Glutamatergic neuron (in vitro differentiated cells): ENCODE measurements around the gene DPYSL3. TPM values are rescaled to one million over a fixed set of nuclear protein-coding genes. Genes with fewer than 3 reads are reported as not detected.

ENCODE experiments used
- DNase-seq: peaks from one replicate; pipeline ENCODE4 v3.0.0; 2022
- H3K27ac Mint-ChIP-seq: one replicate; pipeline ENCODE4 v1.8.0; 2020; ENCODE audit warnings: mild to moderate bottlenecking, mixed read lengths, inconsistent platforms; ENCODE audit not compliant: unreplicated experiment
- H3K27me3 Mint-ChIP-seq: one replicate; pipeline ENCODE4 v1.8.0; 2020; ENCODE audit warnings: mild to moderate bottlenecking, moderate library complexity, mixed read lengths, inconsistent platforms; ENCODE audit not compliant: unreplicated experiment
- H3K36me3 Mint-ChIP-seq: one replicate; pipeline ENCODE4 v1.8.0; 2020; ENCODE audit warnings: mild to moderate bottlenecking, mixed read lengths, inconsistent platforms; ENCODE audit not compliant: unreplicated experiment
- H3K4me1 Mint-ChIP-seq: one replicate; pipeline ENCODE4 v1.8.0; 2020; ENCODE audit warnings: mild to moderate bottlenecking, low read depth, mixed read lengths, inconsistent platforms; ENCODE audit not compliant: unreplicated experiment
- H3K4me3 Mint-ChIP-seq: one replicate; pipeline ENCODE4 v1.8.0; 2020; ENCODE audit warnings: mild to moderate bottlenecking, mixed read lengths, inconsistent platforms; ENCODE audit not compliant: unreplicated experiment
- H3K9me3 Mint-ChIP-seq: one replicate; pipeline ENCODE4 v1.8.0; 2020; ENCODE audit warnings: mild to moderate bottlenecking, moderate library complexity, mixed read lengths, inconsistent platforms; ENCODE audit not compliant: unreplicated experiment
- total RNA-seq: library from RNA; stranded (reverse); fragmentation: NEBNext Ultra II Directional; extraction: Animal tissue kit (Norgen Biotek cat#: 25700); gene quantifications from one replicate; pipeline ENCODE4 v1.2.1, GENCODE V29; 2021; ENCODE audit not compliant: unreplicated experiment
- TF ChIP-seq, protein P1 (sequence below): fragments of 200-600 bp; sonication (generic); IDR thresholded peaks from one replicate; pipeline ENCODE4 v1.5.0; 2021; ENCODE audit not compliant: partially characterized antibody, unreplicated experiment

Gene DPYSL3
- total RNA-seq, 1 donor from 2014 or later: 571 TPM

- TF ChIP-seq, protein P1, sequence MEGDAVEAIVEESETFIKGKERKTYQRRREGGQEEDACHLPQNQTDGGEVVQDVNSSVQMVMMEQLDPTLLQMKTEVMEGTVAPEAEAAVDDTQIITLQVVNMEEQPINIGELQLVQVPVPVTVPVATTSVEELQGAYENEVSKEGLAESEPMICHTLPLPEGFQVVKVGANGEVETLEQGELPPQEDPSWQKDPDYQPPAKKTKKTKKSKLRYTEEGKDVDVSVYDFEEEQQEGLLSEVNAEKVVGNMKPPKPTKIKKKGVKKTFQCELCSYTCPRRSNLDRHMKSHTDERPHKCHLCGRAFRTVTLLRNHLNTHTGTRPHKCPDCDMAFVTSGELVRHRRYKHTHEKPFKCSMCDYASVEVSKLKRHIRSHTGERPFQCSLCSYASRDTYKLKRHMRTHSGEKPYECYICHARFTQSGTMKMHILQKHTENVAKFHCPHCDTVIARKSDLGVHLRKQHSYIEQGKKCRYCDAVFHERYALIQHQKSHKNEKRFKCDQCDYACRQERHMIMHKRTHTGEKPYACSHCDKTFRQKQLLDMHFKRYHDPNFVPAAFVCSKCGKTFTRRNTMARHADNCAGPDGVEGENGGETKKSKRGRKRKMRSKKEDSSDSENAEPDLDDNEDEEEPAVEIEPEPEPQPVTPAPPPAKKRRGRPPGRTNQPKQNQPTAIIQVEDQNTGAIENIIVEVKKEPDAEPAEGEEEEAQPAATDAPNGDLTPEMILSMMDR: no peak
- Mint-ChIP-seq H3K4me1 (peaks cover 19% of the 10 kb centered on the region), H3K9me3 (peaks cover 1% of the 10 kb centered on the region), H3K36me3 (peaks cover 20% of the 10 kb centered on the region), H3K27ac (no peak overlapping the region), H3K4me3 (no peak overlapping the region), H3K27me3 (peaks cover 5% of the 10 kb centered on the region)
- no peak for DNase-seq
Observed at GRCh38 chr5:147407094-147407681, 102.7 kb downstream of the DPYSL3 start.

DNA sequence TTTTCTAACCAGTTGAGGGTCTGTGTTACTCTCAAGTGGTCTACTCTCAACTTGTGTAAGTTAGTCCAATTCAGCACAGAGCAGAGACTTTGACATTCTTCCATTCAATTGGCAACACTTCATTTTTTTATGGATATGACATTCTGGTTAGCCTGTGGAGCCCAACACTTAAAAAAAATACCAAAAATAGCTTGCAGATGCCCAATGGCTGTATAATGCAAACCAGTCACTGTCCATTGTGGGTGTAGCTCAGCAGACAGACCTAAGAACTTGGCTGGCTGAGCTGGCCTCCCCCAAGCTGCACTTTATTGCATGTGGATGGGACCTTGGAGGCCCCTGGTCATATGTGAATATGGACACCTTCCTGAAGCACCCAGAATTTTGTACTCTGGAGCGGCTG, 103.2 kb downstream of the DPYSL3 start:
- no peak for DNase-seq
- H3K9me3 Mint-ChIP-seq: peaks cover 1% of the 10 kb centered on the region
- no peak overlapping the region for H3K4me3 Mint-ChIP-seq
- H3K27me3 Mint-ChIP-seq: peaks cover 5% of the 10 kb centered on the region
- no peak overlapping the region for H3K27ac Mint-ChIP-seq
- H3K4me1 Mint-ChIP-seq: peaks cover 14% of the 10 kb centered on the region
- peaks cover 20% of the 10 kb centered on the region for H3K36me3 Mint-ChIP-seq
- TF ChIP-seq, protein P1: no peak

DNA sequence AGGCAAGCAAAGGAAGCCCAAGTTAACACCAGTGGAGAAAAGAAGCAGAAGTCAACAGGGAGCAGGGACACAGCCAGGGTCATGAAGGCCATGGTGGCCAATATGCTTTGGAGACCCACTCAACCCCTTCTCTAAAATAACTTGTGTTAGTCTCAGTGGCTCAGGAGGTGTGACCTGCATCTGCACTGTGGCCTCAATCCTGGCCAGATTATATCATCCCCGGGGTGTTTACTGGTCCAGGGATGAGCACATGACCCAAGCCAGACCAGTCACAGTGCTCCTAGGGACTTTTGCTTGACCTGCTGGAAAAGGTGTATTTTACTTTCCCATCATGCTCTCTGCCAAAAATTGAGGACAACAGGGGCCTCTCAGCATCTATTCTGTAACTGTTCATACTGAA, 105.2 kb downstream of the DPYSL3 start:
- peaks cover 20% of the 10 kb centered on the region for H3K36me3 Mint-ChIP-seq
- H3K27ac Mint-ChIP-seq: no peak overlapping the region

GRCh38 chr5:147403651-147404640, 105.9 kb downstream of the DPYSL3 start:
- H3K4me3 Mint-ChIP-seq: no peak overlapping the region
- H3K27me3 Mint-ChIP-seq: peaks cover 4% of the 10 kb centered on the region
- TF ChIP-seq, protein P1: no peak
- H3K9me3 Mint-ChIP-seq: peaks cover 1% of the 10 kb centered on the region
- peaks cover 1% of the 10 kb centered on the region for H3K4me1 Mint-ChIP-seq
- DNase-seq: no peak
- peaks cover 20% of the 10 kb centered on the region for H3K36me3 Mint-ChIP-seq
- no peak overlapping the region for H3K27ac Mint-ChIP-seq

More for the DNA sequence above, 105.2 kb downstream of the DPYSL3 start:
- H3K9me3 Mint-ChIP-seq: peaks cover 1% of the 10 kb centered on the region
- no peak overlapping the region for H3K4me3 Mint-ChIP-seq
- peaks cover 4% of the 10 kb centered on the region for H3K27me3 Mint-ChIP-seq
- peaks cover 1% of the 10 kb centered on the region for H3K4me1 Mint-ChIP-seq
- TF ChIP-seq, protein P1: no peak
- no peak for DNase-seq

GRCh38 chr5:147400881-147401280, 109.0 kb downstream of the DPYSL3 start:
- Mint-ChIP-seq H3K9me3 (peaks cover 7% of the 10 kb centered on the region), H3K4me3 (no peak overlapping the region), H3K27ac (no peak overlapping the region), H3K4me1 (peaks cover 1% of the 10 kb centered on the region), H3K36me3 (peaks cover 7% of the 10 kb centered on the region), H3K27me3 (peaks cover 5% of the 10 kb centered on the region)
- TF ChIP-seq, protein P1: no peak
- no peak for DNase-seq
